NCI-H774 (cell line): ENCODE measurements around the gene CD164L2.

Experiments
- DNase-seq: peaks from one replicate; lab custom pipeline; 2025; lab: John Stamatoyannopoulos, UW

Gene CD164L2

DNA sequence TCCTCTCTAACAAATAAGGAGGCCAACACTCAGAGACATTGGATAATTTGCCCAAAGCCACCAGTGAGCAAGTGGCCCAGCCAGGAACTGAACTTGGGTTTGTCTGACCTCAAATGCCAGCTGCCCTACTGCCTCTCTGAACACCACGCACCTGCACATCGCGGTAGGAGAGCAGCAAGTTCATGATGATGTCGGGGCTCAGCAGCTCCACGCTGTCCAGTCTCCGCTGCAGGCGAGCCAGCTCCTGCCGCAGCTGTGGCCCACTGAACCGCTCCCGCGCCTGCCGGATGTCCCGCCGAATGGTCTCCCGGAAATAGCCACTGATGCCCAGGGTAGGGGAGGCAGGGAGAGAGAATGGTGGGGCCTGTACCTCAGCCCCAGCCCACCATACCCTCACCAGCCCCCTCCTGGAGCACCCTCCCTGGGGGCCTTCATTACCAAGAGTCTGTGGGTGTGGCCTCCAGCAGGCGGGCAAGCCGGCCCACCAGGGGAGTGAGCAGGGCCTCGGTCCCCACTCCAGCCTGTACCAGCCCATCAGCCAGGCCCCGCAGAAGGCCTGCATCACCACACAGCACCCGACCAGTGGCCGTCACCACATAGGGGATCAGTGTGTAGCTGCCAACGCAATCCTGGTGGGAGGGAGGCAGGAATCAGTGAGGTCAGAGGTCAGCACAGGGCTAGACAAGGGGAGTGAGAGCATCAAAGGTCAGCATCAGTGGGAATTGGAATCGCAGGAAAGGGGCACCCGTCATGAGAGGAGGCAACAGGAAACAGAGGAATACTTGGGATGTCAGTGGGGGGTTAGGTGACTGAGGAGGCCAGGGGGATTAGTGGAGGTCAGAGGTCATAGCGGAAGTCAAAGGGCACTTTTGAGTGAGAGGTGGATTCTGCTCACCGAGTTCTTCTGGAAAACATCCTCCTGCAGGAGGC lies 19.1 kb downstream of the CD164L2 start:
- DNase-seq = no peak

DNA sequence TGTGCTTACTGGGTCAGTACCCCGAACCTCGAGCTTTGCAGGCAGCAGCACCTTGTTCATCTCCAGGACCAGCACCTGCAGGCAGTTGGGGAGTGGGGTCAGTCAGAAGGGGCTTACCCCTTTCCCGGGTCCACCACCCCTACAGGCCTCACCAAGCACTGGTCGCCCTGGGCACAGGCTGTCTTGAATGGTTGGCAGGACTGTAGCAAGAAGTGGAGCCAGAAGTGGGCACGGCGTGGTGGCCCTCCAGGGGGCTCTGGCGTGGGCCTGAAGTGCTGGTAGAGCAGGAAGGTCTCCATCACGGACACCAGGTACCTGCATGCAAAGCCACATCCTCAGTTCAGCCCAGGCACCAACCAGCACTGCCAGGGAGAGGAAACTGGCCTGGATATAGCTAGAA lies 21.6 kb downstream of the CD164L2 start:
- no peak for DNase-seq

DNA sequence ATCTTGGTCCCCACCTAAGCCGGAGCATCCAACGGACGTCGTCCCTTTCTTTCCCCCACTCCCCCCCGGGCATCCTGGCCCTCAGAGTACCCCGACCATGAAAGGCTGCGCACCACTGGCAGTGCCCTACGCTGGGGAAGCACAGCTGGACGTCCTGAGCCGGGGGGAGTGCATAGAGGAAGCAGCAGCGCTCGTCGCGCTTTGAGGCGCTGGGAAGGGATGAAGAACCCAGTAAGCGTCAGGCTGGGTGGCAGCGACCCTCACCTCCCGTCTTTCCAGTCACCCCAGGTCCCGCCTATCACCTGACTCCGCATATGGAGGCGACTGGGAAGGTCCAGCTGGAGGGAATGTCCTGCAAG lies 22.1 kb downstream of the CD164L2 start:
- no peak for DNase-seq

DNA sequence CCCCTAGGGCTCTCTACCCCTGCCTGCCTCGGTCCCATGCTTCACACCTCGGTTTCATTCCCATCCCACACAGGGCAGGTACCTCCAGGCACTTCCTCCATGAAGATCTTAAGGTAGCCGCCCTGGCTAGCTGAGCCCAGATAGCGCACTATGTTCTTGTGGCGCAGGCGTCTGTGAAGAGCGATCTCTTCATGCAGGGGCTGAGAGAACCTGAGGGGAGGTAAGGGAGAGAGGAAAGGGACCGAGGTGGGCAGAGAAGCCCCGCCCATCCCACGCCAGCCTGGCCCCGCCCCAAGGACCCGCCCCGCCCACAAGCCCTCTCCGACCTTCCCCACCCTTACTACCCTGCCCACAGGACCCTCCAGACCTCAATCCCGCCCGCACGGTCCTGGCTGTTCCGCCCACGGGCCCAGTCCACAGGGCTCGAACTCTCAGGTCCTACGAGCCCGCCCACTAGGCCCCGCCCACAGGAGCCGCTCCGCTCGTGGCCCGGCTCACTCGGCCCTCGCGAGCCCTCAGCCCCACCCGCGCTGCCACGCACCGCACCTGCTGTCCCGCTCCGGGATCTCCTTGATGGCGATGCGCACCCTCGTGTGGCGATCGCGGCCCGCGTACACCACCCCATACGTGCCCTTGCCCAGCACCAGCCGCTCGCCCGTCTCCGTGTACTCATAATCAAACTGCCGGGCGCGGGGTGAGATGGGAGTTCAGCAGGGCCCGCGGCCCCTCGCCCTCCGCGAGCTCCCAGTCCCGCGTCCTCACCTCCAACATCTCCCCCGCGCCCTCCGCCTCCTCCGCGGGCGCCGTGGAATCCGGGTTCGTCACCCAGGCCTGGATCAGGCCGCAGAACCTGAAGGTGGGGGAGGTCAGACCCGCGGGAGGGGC lies 22.7 kb downstream of the CD164L2 start:
- no peak for DNase-seq

DNA sequence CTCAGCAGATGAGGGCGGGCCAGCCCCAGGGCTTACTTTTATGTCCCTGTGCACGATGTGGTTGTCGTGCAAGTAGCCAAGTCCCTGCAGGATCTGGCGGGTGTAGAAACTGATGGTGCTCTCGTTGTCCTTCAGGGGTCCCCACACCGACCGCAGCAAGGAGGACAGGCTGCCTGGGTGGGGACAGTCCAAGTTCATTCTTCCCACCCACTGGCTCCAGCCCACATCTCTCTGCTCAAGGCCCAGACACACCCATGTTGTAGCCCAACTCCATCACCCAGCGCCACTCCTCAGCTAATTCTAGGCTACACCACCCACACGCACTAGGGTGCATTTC lies 23.3 kb downstream of the CD164L2 start:
- no peak for DNase-seq

DNA sequence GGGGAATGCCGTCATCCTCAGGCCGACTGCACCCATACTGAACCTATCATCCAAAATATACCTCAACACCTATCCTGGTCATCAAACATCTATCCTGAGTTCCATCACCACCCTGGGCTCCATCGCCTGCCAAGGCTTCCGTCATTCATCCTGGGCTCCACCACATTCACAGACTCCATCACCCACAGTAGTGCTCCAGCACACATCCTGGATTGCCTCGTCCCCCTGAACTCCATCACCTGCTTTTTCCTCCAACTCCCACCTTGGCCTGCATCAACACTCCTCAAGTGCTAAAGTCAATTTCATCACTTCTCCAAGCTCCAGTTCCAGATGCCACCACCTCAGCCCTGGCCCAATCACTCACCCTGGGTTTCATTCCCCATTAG lies 24.2 kb downstream of the CD164L2 start:
- DNase-seq = no peak

DNA sequence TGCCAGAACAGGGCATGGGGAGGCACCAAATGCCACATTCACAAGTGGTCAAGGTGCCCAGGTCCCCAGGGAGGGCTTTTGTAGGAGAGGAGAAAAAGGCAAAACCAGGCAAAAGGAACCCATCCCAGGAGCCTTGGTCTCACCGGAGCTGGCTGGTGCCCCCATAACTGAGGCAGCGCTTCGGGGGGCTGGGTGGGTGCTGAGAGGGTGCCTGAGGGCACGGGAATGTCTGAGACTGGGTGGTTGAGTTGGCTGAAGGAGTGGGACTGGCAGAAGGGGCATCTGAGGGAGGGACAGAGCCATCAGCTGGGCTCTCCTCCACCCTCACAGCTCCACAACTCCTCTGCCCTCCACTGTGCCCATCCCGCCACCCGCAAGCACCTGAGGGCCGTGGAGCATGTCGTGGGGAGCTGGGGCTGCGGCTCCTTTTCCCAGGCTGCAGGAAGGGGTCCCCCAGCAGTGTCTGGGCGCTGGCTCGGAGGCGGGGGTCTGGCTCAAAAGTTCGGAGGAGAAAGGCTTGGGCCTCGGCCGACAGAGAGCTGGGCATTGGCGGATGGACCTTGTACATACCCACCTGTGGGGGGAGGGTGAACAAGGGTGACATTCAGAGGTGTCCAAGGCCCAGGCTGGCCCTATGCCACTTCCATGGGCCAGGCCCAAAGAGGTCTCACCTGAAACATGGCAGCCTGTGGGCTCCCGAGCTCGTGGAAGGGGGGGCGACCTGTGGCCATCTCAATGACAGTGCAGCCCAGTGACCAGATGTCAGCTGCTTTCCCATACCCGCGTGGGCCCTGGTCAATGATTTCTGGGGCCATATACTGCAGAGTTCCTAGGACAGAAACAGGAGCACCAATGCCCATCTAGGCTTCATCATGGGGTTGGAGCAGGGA lies 24.9 kb downstream of the CD164L2 start:
- no peak for DNase-seq

DNA sequence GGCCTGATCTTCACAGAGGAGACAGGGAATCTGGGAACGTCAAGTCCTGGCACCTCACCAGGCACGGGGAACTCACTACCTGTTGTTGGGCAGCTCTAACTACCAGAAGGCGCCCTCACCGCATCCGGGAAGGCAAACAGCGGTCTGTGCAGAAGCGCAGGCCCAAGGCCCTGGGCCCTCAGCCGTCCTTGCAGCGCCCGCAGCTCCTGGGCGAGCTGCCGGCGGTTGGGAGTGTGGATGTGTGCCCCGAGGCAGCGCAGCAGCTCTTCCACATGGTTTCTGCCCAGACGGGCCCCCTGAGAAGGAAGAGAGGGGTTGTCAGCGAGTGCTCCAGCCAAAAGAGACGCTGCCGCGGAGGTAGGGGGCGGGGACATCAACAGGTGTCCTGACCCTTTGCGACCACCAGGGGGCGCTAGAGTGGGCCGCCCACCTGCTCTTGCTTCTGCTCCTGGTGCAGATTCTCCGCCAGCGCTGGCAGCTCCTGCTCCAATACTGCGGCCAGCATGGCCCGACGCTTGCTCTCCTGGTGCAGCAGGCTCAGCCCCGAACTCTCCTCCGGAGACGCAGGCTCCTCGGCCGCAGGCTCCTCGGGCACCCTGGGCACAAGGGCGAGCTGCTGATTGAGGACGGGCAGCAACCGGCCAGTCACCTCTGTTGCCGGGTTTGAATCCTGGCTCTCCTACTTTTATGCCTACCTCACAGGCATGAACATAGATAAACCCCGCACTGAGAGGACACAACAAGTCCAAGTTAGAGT lies 25.7 kb downstream of the CD164L2 start:
- no peak for DNase-seq

DNA sequence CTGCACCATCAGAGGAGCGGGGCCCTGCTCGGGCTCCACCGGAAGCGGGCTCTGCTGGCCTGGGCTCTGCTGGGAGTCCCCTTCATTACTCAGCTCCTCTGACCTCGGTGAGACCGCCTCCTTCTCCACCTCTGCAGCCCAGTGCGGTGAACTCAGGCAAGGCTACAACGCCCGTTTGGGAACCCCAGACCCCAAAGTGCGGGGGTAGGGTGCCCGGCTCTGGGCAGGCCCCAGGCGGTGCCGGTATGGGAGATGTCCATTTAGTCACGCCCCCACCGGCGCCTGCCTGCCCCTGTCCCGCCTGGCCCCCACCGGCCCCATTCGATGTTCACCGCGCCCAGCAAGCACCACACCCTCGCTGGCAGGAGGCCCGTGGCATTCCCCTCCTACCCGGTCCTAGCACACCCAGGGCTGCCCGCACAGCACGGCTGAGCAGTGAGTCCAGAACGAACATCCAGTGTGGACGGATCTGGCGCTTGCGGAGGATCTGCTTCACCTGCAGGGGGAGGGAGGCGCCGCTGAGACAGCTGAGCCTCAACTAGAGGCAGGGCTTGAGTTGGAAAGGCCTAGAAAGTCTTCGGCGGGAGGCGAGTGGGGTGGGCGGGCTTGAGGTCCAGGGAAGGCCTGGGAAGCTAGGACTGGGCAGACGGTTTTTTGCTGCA lies 26.4 kb downstream of the CD164L2 start:
- DNase-seq = no peak

DNA sequence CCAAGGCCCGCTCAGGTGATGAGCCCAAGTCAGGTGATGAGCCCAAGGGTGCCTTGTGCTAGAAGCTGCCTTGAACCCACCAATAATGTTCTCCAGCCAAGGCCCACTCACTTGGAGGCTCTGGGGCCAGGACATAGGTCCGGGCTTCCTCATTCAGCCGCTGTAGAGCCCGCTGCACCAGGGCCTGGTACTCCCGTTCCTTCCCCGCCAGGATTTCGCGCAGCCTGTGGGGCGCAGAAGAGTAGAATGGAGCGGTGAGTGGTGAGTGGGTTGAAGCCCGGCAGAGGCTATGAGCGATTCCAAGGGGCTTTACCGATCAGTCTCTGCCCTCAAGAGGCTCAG lies 26.9 kb downstream of the CD164L2 start:
- no peak for DNase-seq

DNA sequence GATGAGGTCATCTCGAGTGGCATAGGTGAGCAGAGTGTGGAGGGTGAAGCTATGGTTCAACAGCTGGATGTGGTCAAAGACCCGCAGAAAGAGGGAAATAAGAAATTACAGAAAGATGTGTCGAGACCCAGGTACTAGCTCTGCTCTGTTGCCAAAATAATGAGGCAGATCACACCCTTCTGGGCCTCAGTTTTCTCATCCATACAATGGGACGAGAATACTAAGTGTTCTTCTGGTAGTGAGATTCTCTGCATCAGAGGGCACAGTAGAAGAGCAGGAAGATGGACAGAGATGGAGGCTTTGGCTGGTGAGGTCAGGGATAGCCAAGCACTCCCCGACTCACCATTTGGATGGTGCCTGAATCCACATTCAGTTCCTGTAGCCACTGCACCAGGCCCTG lies 27.4 kb downstream of the CD164L2 start:
- DNase-seq = no peak

DNA sequence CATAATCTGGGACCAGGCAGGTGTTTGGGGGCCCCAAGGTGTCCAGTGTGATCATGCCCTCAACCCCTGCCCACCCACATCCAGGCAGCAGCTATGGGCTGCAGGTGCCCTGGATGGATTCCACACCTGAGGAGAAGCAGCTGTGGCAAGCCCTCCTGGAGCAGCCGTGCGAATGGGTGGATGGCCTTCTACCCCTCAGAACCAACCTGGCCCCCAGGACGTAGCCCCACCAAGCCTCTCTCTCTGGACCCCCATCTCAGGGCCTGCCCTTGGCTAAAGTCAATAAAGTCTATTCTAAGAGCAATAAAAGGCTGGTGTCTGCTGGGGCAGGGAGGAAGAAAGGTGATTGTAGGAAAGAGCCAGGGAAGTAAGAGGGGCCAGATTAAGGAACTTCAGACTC lies 29.5 kb downstream of the CD164L2 start:
- no peak for DNase-seq

DNA sequence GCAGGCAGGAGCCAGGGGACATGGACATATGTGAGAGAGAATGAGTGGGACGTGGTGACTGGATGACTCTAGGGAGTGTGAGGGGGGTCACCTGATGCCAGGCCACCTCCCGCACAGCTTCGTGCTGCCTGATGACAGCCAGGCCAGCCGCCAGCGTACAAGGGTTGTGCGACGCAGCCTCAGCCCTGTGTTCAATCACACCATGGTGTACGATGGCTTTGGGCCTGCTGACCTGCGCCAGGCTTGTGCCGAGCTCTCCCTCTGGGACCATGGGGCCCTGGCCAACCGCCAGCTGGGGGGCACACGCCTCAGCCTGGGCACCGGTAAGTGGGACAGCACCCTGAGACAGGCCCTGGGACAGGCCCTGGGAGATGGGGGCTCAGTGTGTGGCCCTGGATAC lies 30.0 kb downstream of the CD164L2 start:
- DNase-seq = no peak

DNA sequence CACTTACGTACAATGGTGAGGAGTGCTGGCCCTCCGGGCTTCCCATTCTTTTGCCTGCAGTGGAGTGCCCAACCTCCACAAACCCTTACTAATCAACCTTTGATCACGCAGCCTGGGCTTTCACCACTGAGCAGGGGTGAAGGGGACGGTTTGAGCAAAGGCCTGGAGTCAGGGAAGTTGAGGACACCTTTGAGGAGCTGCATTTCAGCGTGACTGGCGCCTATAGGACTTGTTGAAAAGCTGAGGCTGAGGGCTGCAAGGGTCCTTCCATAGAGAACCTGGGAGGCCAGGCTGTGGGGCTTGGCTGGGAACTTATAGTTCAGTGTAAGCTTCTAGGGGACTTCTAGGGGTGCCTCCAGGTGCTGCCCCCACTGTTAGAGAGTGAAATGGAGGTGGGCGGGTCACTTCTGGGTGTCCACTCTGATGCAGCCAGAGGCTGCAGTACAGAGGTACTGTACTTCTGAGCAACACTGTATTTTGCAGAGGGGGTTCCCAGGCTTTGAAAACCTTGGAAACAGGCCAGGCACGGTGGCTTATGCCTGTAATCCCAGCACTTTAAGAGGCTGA lies 31.5 kb downstream of the CD164L2 start:
- DNase-seq = no peak

DNA sequence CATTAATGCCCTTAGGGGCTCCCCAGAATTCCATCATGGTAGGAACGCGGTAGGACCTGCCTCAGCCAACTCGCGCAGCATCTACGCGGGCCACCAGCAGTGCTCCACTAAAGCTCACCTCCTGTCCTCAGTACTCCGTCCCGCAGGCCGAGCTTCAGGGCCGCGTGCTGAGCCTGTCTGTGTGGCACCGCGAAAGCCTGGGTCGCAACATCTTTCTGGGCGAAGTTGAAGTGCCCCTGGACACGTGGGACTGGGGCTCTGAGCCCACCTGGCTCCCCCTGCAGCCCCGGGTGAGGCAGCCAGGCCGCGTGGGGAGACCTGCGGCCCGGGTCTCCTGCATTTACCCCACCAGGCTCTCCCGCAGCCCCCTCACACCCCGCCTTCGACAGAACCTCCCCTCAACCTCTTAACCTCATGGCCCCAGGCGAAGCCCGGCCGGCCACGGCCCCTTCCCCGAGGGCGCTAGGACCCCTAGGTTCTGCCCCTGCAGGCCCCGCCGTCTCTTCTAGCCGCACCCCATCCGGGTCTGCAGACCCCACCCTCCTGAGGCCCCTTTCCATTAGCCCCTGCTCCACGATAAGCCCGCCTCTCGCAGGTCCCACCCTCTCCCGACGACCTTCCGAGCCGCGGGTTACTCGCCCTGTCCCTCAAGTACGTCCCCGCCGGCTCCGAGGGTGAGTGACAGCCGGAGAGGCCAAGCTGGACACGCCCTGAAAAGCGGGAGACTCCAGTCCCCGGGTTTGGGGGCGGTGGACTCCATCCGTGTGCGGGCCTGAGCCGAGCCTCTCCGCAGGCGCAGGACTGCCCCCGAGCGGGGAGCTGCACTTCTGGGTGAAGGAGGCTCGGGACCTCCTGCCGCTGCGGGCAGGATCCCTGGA lies 32.2 kb downstream of the CD164L2 start:
- no peak for DNase-seq

DNA sequence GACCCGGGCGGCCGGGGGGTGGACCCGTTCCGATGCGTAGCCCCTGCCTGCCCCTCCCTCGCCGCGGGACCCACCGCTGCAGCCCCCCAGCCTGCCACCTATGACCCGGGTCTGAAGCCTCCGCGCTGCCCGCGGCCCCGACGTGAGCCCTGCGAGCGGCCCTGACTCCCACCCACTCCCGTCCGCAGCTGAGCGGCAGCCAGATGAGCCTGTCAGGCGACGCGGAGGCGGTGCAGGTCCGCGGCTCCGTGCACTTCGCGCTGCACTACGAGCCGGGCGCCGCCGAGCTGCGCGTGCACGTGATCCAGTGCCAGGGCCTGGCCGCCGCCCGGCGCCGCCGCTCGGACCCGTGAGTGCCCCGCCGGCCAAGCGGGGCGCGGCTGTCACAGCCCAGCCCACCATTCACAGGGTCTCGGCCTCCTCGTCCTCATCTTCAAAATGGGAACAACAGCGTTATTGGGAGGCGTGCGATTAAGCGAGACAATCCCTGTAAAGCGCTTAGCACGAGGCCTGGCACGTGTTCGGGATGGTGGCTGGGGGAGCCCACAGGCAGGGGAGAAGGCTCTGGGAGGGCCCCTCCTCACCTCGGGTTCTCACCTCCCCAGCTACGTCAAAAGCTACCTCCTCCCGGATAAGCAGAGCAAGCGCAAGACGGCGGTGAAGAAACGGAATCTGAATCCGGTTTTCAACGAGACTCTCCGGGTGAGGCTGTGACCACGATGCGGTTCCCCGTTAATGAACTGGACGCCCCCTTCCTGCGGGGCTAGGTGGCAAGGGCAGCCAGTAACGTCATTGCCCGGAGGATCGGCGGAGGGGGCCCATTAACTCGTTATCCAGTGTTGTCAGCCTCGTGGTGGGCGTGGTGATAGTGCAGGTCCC lies 33.1 kb downstream of the CD164L2 start:
- peak; percentile 59 for DNase-seq

DNA sequence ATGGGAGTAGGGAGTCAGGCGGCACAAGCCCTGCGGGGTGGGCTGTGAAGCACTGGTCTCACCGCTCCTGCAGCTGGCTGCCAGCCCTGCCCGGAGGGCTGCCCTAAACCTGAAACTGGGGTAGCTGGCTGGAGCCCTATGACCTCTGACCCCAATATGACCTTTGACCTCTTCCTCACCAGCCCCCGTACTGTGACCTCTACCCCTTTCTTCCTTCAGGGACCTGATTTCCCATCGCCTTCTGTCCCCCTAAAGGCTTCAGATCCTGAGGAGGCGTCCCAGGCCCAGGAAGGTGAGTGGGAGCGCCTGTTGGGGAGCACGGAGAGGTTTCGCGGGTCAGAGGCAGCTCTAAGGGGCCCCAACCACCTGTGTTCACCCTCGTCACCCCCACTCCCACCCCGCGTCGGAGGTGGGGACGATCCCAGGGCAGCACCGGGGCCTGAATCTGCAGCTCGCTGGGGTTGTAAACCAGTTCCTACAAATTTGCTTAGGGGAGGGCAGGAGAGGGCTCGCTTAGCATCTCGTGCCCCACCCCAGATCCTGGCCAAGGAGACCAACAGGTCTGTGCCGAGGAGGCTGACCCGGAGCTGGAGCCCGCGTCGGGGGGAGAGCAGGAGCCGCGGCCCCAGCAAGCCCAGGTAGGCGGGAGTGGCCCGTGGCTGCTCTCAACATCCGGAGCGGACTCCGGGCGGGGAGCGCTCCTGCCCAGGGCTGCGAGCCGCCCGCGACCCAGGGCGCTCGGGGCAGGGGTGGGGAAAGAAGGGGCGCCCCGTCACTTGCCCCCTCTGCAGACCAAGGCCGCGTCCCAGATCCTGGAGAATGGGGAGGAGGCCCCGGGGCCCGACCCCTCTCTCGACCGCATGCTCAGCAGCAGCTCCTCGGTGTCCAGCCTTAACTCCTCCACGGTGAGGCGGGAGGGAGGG lies 34.0 kb downstream of the CD164L2 start:
- DNase-seq = peak; percentile 25
